B cell (primary cell): ENCODE results near the gene PCSK9.

Experiments
- EZH2 ChIP-seq: IDR thresholded peaks from 2 replicates; pipeline ENCODE4 v1.6.1; 2012; ENCODE audit warnings: borderline replicate concordance, low read depth, mild to moderate bottlenecking, moderate library complexity, low read length; ENCODE audit not compliant: insufficient read depth, poor library complexity, severe bottlenecking
- TF ChIP-seq, protein P1 (sequence below): fragments of 200-600 bp; IDR thresholded peaks from one replicate; pipeline ENCODE4 v1.8.0; 2022; ENCODE audit warnings: antibody characterized with exemption, mild to moderate bottlenecking

DNA sequence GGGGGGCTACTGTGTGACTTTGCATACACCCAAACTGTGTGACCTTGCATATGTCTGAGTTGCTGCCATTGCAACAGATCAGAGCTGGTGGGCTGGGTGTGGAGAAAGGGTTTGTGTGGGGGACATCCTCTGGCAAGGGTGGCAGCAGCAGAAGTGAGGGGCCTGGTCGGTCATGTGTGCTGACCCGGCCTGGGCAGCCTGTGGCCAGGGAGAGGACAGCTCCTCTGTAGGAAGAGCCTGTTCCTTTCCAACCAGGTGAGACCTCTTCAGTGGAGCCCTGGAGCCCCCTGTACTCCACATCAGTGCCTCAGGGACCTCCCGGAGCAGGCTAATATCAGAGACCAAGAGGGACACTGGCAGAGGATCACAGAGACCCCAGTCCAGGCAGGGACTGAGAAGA is 8.3 kb downstream of the PCSK9 start:
- TF ChIP-seq, protein P1, sequence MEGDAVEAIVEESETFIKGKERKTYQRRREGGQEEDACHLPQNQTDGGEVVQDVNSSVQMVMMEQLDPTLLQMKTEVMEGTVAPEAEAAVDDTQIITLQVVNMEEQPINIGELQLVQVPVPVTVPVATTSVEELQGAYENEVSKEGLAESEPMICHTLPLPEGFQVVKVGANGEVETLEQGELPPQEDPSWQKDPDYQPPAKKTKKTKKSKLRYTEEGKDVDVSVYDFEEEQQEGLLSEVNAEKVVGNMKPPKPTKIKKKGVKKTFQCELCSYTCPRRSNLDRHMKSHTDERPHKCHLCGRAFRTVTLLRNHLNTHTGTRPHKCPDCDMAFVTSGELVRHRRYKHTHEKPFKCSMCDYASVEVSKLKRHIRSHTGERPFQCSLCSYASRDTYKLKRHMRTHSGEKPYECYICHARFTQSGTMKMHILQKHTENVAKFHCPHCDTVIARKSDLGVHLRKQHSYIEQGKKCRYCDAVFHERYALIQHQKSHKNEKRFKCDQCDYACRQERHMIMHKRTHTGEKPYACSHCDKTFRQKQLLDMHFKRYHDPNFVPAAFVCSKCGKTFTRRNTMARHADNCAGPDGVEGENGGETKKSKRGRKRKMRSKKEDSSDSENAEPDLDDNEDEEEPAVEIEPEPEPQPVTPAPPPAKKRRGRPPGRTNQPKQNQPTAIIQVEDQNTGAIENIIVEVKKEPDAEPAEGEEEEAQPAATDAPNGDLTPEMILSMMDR: no peak
- no peak for TF ChIP-seq EZH2
